Endothelial cell of umbilical vein (primary cell): ENCODE results near the gene UBL7. TPM values are rescaled to one million over a fixed set of nuclear protein-coding genes. Genes with fewer than 3 reads are reported as not detected.

Experiments used
- BruUV-seq: library from RNA; stranded (reverse); fragments of 400-500 nt; replicated peaks from 2 replicates; lab custom pipeline; 2021; lab: Mats Ljungman, UMichigan
- CTCF ChIA-PET: fragments of 300-600, 350-600 bp; sonication (Branson Sonifier 250); formaldehyde crosslinking; loops from one replicate; lab custom pipeline; 2021; ENCODE audit warnings: antibody characterized with exemption, inconsistent platforms; lab: Charles Lee
- POLR2A ChIA-PET: fragments of 300-600, 350-600 bp; sonication (Branson Sonifier 250); formaldehyde crosslinking; loops from one replicate; lab custom pipeline; 2021; ENCODE audit warnings: antibody characterized with exemption, inconsistent platforms; lab: Charles Lee
- DNase-seq: peaks from one replicate; pipeline ENCODE4 v3.0.0-alpha.2; 2011; ENCODE audit warnings: low read depth, low spot score
- FAIRE-seq: peaks from 2 replicates; lab custom pipeline; 2011; peaks lifted over from hg19 to GRCh38; lab: Jason Lieb, UNC
- H2AFZ ChIP-seq: 2 replicates; pipeline ENCODE4 v1.6.0; 2012; ENCODE audit warnings: low read depth, low read length, control low read depth, inconsistent platforms
- H3K27ac ChIP-seq: 2 replicates; pipeline ENCODE4 v1.5.1; 2011; ENCODE audit warnings: low read depth, mild to moderate bottlenecking, control low read depth, low read length, moderate library complexity; ENCODE audit not compliant: insufficient read depth
- H3K27me3 ChIP-seq, 2 experiments: 2 replicates each; pipeline versions ENCODE4 v1.6.0 to v1.6.1; 2011; ENCODE audit warnings: low read length in 2 of 2, mixed read lengths in 1 of 2; ENCODE audit not compliant: control insufficient read depth in 2 of 2, insufficient read depth in 2 of 2
- H3K36me3 ChIP-seq, 2 experiments: 2 replicates in 1 of 2; 3 replicates in 1 of 2; pipeline ENCODE4 v1.5.1; 2011; ENCODE audit warnings: low read length in 2 of 2, mild to moderate bottlenecking in 1 of 2, moderate library complexity in 1 of 2; ENCODE audit not compliant: control insufficient read depth in 2 of 2, insufficient read depth in 2 of 2; ENCODE audit errors: extremely low read depth in 1 of 2
- H3K4me1 ChIP-seq: 3 replicates; pipeline ENCODE4 v1.5.1; 2011; ENCODE audit warnings: mild to moderate bottlenecking, low read length; ENCODE audit not compliant: control insufficient read depth, insufficient read depth; ENCODE audit errors: extremely low read depth
- H3K4me2 ChIP-seq: 2 replicates; pipeline ENCODE4 v1.6.1; 2011; ENCODE audit warnings: low read length, control low read depth, mixed read lengths; ENCODE audit not compliant: insufficient read depth
- H3K4me3 ChIP-seq, 3 experiments: fragments of 200-600 bp in 1 of 3; sonication (generic), shearing (Covaris generic) in 1 of 3; replicated peaks in 1 of 3; 2 replicates each; pipeline ENCODE4 v1.5.1; 2011 to 2016; ENCODE audit warnings: control low read depth in 3 of 3, low read length in 3 of 3, mild to moderate bottlenecking in 2 of 3, inconsistent platforms in 1 of 3, low read depth in 1 of 3, moderate library complexity in 1 of 3; ENCODE audit not compliant: insufficient read depth in 1 of 3
- H3K79me2 ChIP-seq: 2 replicates; pipeline ENCODE4 v1.6.0; 2012; ENCODE audit warnings: low read length, inconsistent platforms; ENCODE audit not compliant: control insufficient read depth, insufficient read depth
- H3K9ac ChIP-seq: replicated peaks from 2 replicates; pipeline ENCODE3; 2011; ENCODE audit warnings: low read length, control low read depth; ENCODE audit not compliant: insufficient read depth; ENCODE audit errors: extremely low read depth
- H3K9me1 ChIP-seq: replicated peaks from 3 replicates; pipeline ENCODE4 v1.6.0; 2011; ENCODE audit warnings: mild to moderate bottlenecking, low read length; ENCODE audit not compliant: control insufficient read depth, insufficient read depth; ENCODE audit errors: extremely low read depth
- H3K9me3 ChIP-seq: replicated peaks from 2 replicates; pipeline ENCODE4 v1.5.1; 2012; ENCODE audit warnings: low read length, inconsistent platforms; ENCODE audit not compliant: control insufficient read depth, insufficient read depth
- H4K20me1 ChIP-seq: replicated peaks from 2 replicates; pipeline ENCODE3; 2011; ENCODE audit warnings: mild to moderate bottlenecking, low read length; ENCODE audit not compliant: control insufficient read depth, insufficient read depth; ENCODE audit errors: extremely low read depth
- GATA2 ChIP-seq: IDR thresholded peaks from 2 replicates; pipeline ENCODE4 v1.7.0; 2011; ENCODE audit warnings: low read depth, mild to moderate bottlenecking, moderate library complexity, mixed read lengths, low read length; ENCODE audit not compliant: insufficient read length, insufficient read depth
- MYC ChIP-seq: IDR thresholded peaks from one replicate; pipeline ENCODE4 v1.6.1; 2011; ENCODE audit warnings: mild to moderate bottlenecking, low read depth, low read length
- POLR2AphosphoS5 ChIP-seq: IDR thresholded peaks from 2 replicates; pipeline ENCODE4 v1.6.1; 2012; ENCODE audit warnings: low read depth, mild to moderate bottlenecking, control low read depth, low read length, moderate library complexity; ENCODE audit not compliant: insufficient read depth
- dilution Hi-C: fragments of 300-500 bp; cut with MboI; formaldehyde crosslinking; loops from one replicate; pipeline ENCODE4 v1.15.0; 2019; ENCODE audit warnings: low sequenced_read_pairs; ENCODE audit not compliant: extremely low pct_ligation_motif_present
- intact Hi-C: fragments of 100-400 bp; cut with micrococcal nuclease; formaldehyde crosslinking; loops from one replicate; pipeline ENCODE4 v1.10.0; 2022
- polyA plus RNA-seq, 4 experiments: library from polyadenylated mRNA; depleted of rRNA in 3 of 4; stranded (reverse) in 3 of 4; unstranded in 1 of 4; fragments of >200 nt; gene quantifications; 2 replicates each; pipeline versions ENCODE4 v1.2.1 to v1.2.3, GENCODE V29; 2011 to 2012; ENCODE audit warnings: missing spikeins in 1 of 4
- total RNA-seq: library from RNA; stranded (reverse); gene quantifications from 2 replicates; pipeline ENCODE4 v1.2.3, GENCODE V29; 2021

Gene UBL7
- total and polyA plus RNA-seq, 2 donors (not counting 3 experiments of a cell fraction or from before 2014, with no cell fraction given): 32.8 to 90.4 TPM

GRCh38 chr15:74470631-74471395 lies 9.9 kb upstream of the UBL7 start:
- no peak for DNase-seq
- FAIRE-seq: no peak
- H3K27ac ChIP-seq: no peak overlapping the region
- no peak overlapping the region for H2AFZ ChIP-seq
- no peak overlapping the region for H3K4me2 ChIP-seq
- H3K9ac ChIP-seq: no peak overlapping the region
- H3K9me1 ChIP-seq: no peaks in the 10 kb centered on the region
- no peaks in the 10 kb centered on the region for H3K79me2 ChIP-seq
- TF ChIP-seq POLR2AphosphoS5 (no peak), GATA2 (no peak)
- ChIA-PET CTCF (no interaction called here), POLR2A (no interaction called here)
- dilution Hi-C loops: no loop called here
- BruUV-seq: no TSS peak
- intact Hi-C loops: no loop called here
- H4K20me1 ChIP-seq: no peaks in the 10 kb centered on the region
- H3K4me1 ChIP-seq: no peaks in the 10 kb centered on the region
- H3K4me3 ChIP-seq: no peak overlapping the region
- no peaks in the 10 kb centered on the region for H3K27me3 ChIP-seq
- no peaks in the 10 kb centered on the region for H3K36me3 ChIP-seq
- H3K9me3 ChIP-seq: no peaks in the 10 kb centered on the region

- ChIA-PET POLR2A (interaction anchor here (0.5 kb wide), 1 partner anchor 119 kb away, joined by 4 read pairs; no protein-coding TSS in a partner anchor), CTCF (interaction anchor here (1.2 to 1.3 kb wide), 2 partner anchors 9 to 31 kb away, joined by 3 to 4 read pairs; no protein-coding TSS in a partner anchor)
- TF ChIP-seq MYC: no peak
- BruUV-seq: no TSS peak
- FAIRE-seq: no peak
- no peak overlapping the region for H2AFZ ChIP-seq
- H3K36me3 ChIP-seq: no peaks in the 10 kb centered on the region
- no peaks in the 10 kb centered on the region for H4K20me1 ChIP-seq
- dilution Hi-C loops: no loop called here
- no peak for DNase-seq
- no peak overlapping the region for H3K4me2 ChIP-seq
- H3K9me3 ChIP-seq: no peaks in the 10 kb centered on the region
- intact Hi-C loops: no loop called here
- no peak overlapping the region for H3K9ac ChIP-seq
- H3K9me1 ChIP-seq: no peaks in the 10 kb centered on the region
- H3K27me3 ChIP-seq: no peaks in the 10 kb centered on the region
- H3K4me3 ChIP-seq: no peak overlapping the region
- H3K27ac ChIP-seq: no peak overlapping the region
- H3K4me1 ChIP-seq: no peaks in the 10 kb centered on the region
- H3K79me2 ChIP-seq: no peaks in the 10 kb centered on the region
Observed at GRCh38 chr15:74468341-74469032, 7.5 kb upstream of the UBL7 start.
